Sigmoid colon (tissue), 7 donors: ENCODE results near the gene UBE2E1. TPM values are rescaled to one million over a fixed set of nuclear protein-coding genes. Genes with fewer than 3 reads are reported as not detected.

Experiments
- DNase-seq: peaks from one replicate; pipeline ENCODE4 v3.0.0-alpha.2; 2019
- H3K27ac ChIP-seq, 4 donors: fragments of 200-600 bp; sonication (generic); one replicate each; pipeline ENCODE4 v1.5.1; 2016 to 2019; ENCODE audit warnings: mild to moderate bottlenecking in 1 of 4
- H3K27me3 ChIP-seq, 3 donors: fragments of 200-600 bp; sonication (generic); one replicate each; pipeline ENCODE4 v1.5.1; 2019; ENCODE audit warnings: mild to moderate bottlenecking in 1 of 3
- H3K36me3 ChIP-seq, 4 donors: fragments of 200-600 bp; sonication (generic); one replicate each; pipeline ENCODE4 v1.5.1; 2016 to 2019
- H3K4me1 ChIP-seq, 4 donors: fragments of 200-600 bp; sonication (generic); one replicate each; pipeline ENCODE4 v1.5.1; 2017 to 2019
- H3K4me3 ChIP-seq, 4 donors: fragments of 200-600 bp; sonication (generic); one replicate each; pipeline ENCODE4 v1.5.1; 2017 to 2019; ENCODE audit warnings: mild to moderate bottlenecking in 2 of 4, moderate library complexity in 1 of 4
- H3K9me3 ChIP-seq, 4 donors: fragments of 200-600 bp in 3 of 4; sonication (generic) in 3 of 4; one replicate each; pipeline versions ENCODE4 v1.5.1 to v1.6.1; 2013 to 2019
- EP300 ChIP-seq, 4 donors: sonication (generic); formaldehyde crosslinking; IDR thresholded peaks; one replicate each; pipeline ENCODE4 v1.6.1; 2017; ENCODE audit warnings: antibody characterized with exemption in 4 of 4
- POLR2A ChIP-seq, 2 donors: fragments of 450-650 bp; IDR thresholded peaks; one replicate each; pipeline ENCODE4 v1.6.1; 2016; ENCODE audit warnings: antibody characterized with exemption in 2 of 2, mild to moderate bottlenecking in 2 of 2, moderate library complexity in 2 of 2
- POLR2AphosphoS5 ChIP-seq, 4 donors: sonication (generic); formaldehyde crosslinking; IDR thresholded peaks; one replicate each; pipeline ENCODE4 v1.6.1; 2017; ENCODE audit warnings: antibody characterized with exemption in 4 of 4
- WGBS, 2 donors: extraction: QIAGEN DNeasy Blood & Tissue Kit; methylation state at CpG; one replicate each; pipeline ENCODE4 v1.1.7; 2013; 5-methylcytosine and 5-hydroxymethylcytosine counted together
- intact Hi-C: fragments of 100-400 bp; cut with DNase I; formaldehyde crosslinking; loops from one replicate; pipeline ENCODE4 v1.15.1; 2023
- polyA plus RNA-seq, 3 donors: library from polyadenylated mRNA; stranded (reverse); fragments of 200-250 nt; gene quantifications; one replicate each; pipeline ENCODE4 v1.2.3, GENCODE V29; 2013
- total RNA-seq, 4 donors: library from RNA; depleted of rRNA; stranded (reverse); fragments of >200 nt; gene quantifications; one replicate each; pipeline ENCODE4 v1.1.0, GENCODE V29; 2016
- TF ChIP-seq, protein P1 (sequence below), 4 experiments: fragments of 450-650 bp in 3 of 4; fragments of 200-600 bp in 1 of 4; IDR thresholded peaks; one replicate each; pipeline ENCODE4 v1.5.1; 2016 to 2019; ENCODE audit warnings: antibody characterized with exemption in 4 of 4, mild to moderate bottlenecking in 3 of 4, moderate library complexity in 2 of 4
- donor health status: healthy with polysubstance abuse.
- donor health status: Bipolar disorder and iron deficiency.
- donor health status: healthy.

UBE2E1 gene
- total and polyA plus RNA-seq, 7 donors, result 61.4 to 145 (median 96.4) TPM

DNA sequence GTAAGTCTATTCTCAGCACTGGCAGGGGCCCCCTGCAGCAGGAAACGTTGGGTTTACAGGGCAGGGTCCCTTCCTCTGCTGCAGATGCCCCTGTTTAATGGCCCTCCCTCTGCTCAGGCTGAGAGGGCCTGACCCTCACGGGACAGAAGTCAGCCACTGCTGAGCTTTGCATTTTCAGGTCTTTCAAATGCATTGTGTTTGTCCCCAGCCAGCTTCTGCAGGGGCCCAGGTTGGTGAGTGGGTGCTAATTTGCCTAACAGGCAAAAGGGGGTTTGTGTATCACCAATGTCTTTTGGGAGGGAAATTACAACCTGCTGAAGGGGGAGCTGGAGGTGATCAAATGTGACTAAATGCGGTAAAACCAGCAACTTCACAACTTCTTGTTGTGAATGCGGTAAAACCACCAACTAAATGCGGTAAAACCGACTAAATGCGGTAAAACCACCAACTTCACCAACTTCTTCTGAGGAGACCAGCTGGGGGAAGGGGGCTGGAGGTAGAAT lies 44.8 kb upstream of the UBE2E1 start:
- intact Hi-C loops, result no loop called here
- 58 to 88% methylated on average over 7 of the region's 7 CpGs for WGBS, 2 donors
- peaks cover 0 to 26% (median 5%) of the 10 kb centered on the region in 4 donors for H3K4me1 ChIP-seq
- no peak for TF ChIP-seq POLR2AphosphoS5 (IDR thresholded peaks at IDR 0.05)
- TF ChIP-seq, protein P1, sequence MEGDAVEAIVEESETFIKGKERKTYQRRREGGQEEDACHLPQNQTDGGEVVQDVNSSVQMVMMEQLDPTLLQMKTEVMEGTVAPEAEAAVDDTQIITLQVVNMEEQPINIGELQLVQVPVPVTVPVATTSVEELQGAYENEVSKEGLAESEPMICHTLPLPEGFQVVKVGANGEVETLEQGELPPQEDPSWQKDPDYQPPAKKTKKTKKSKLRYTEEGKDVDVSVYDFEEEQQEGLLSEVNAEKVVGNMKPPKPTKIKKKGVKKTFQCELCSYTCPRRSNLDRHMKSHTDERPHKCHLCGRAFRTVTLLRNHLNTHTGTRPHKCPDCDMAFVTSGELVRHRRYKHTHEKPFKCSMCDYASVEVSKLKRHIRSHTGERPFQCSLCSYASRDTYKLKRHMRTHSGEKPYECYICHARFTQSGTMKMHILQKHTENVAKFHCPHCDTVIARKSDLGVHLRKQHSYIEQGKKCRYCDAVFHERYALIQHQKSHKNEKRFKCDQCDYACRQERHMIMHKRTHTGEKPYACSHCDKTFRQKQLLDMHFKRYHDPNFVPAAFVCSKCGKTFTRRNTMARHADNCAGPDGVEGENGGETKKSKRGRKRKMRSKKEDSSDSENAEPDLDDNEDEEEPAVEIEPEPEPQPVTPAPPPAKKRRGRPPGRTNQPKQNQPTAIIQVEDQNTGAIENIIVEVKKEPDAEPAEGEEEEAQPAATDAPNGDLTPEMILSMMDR (IDR thresholded peaks at IDR 0.05), result no peak
- TF ChIP-seq EP300 (IDR thresholded peaks at IDR 0.05), result no peak
- TF ChIP-seq POLR2A (IDR thresholded peaks at IDR 0.05), result no peak
- H3K9me3 ChIP-seq, result no peaks in the 10 kb centered on the region
- no peak overlapping the region for H3K27ac ChIP-seq
- no peak for DNase-seq
- H3K36me3 ChIP-seq, result no peaks in the 10 kb centered on the region
- no peaks in the 10 kb centered on the region for H3K27me3 ChIP-seq
- no peak overlapping the region for H3K4me3 ChIP-seq

DNA sequence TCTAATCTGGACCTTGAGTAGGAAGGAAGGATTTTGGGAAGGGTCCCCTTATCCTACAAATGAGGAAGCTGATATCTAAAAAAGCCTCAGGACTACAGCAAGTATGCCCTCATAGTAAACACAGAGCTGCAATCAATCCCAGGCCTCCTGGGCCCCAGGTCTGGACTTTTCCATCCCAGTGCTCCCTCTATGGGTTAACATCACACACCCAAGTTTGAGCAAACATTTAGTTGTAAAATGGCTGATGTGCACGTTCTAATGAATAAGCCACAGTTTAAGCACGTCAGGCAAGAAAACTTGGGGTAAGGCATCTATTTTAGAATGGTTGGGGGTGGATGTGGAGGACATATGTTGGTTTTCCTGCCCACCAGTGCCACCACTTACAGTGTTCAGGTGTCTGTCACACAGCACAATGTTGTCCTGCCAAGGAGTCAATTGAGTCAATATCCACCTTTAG lies 44.3 kb upstream of the UBE2E1 start:
- WGBS, 2 donors, result 10 to 44% methylated on average over 2 of the region's 2 CpGs

DNA sequence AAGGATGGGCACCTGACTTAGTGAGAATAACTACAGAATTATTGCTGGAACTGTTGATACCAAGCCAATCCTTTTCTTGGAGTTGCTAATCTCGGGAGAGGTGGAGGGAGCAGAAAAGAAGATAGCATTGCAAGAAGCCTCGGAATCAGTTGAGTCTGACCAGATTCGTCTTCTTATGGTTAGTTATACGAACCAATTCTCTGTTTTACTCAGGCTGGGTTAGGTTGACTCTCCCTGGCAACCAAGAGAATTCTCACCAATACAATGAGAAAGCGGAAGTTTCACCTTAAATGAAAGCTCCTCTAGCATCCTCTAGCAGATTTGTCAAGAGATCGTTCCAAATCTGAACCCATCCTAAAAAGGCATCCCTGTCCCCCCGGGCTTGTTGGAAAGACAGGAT lies 43.5 kb upstream of the UBE2E1 start:
- TF ChIP-seq, protein P1 (IDR thresholded peaks at IDR 0.05), result no peak
- no peak for TF ChIP-seq POLR2A (IDR thresholded peaks at IDR 0.05)
- no peak for TF ChIP-seq EP300 (IDR thresholded peaks at IDR 0.05)
- TF ChIP-seq POLR2AphosphoS5 (IDR thresholded peaks at IDR 0.05), result no peak
- H3K36me3 ChIP-seq, result no peaks in the 10 kb centered on the region
- no peak for DNase-seq
- no peak overlapping the region for H3K4me3 ChIP-seq
- intact Hi-C loops, result no loop called here
- no peaks in the 10 kb centered on the region for H3K27me3 ChIP-seq
- no peaks in the 10 kb centered on the region for H3K9me3 ChIP-seq
- peaks cover 0 to 18% (median 5%) of the 10 kb centered on the region in 4 donors for H3K4me1 ChIP-seq
- WGBS, 2 donors, result 80 to 88% methylated on average over 7 of the region's 7 CpGs
- H3K27ac ChIP-seq, result peak overlapping the region in 2 of 4 donors; percentile 50 to 62

More for the DNA sequence above, 44.3 kb upstream of the UBE2E1 start:
- TF ChIP-seq EP300 (IDR thresholded peaks at IDR 0.05), result no peak
- TF ChIP-seq, protein P1 (IDR thresholded peaks at IDR 0.05), result no peak
- no peak for TF ChIP-seq POLR2AphosphoS5 (IDR thresholded peaks at IDR 0.05)
- TF ChIP-seq POLR2A (IDR thresholded peaks at IDR 0.05), result no peak
- Histone ChIP-seq H3K27me3 (no peaks in the 10 kb centered on the region), H3K4me3 (no peak overlapping the region), H3K4me1 (peaks cover 0 to 20% (median 5%) of the 10 kb centered on the region in 4 donors), H3K36me3 (no peaks in the 10 kb centered on the region), H3K9me3 (no peaks in the 10 kb centered on the region), H3K27ac (no peak overlapping the region)
- intact Hi-C loops, result no loop called here
- DNase-seq, result no peak

DNA sequence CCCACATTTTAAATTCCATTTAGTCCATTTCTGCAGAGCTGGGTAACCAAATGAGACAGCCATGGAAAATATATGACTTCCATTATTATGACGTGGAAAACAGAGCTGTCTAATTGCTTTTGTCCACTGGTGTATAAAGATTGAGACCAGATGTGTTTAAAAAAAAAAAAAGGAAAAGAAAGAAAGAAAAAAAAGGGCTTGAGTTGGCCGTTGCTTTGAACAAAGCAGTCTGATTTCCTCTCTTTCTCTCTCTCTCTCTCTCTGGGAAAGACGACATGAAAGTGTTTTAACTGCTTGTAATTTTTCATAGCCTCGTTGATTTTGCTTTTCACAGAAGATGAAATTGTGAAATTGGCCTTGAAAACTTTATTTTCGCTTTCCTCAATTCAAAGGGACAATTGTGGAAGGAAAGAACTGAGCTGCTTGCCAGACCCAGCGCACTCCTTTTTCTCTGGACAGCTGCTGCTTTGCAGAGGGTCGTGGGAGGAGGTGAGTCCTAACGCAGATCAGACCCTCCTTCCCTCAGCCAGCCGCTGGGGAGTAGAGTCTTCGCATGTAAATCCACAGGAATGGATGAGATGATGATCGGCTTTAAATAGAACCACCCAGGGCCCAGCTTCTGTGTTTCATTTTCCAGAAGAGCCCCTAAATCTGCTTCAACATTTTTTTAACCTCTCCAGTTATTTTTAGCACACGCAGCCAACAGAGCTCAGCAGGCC lies 42.8 kb upstream of the UBE2E1 start:
- Histone ChIP-seq H3K27ac (peak overlapping the region; percentile 33 to 67 (median 56)), H3K4me1 (peaks cover 0 to 18% (median 5%) of the 10 kb centered on the region in 4 donors), H3K9me3 (no peaks in the 10 kb centered on the region), H3K27me3 (no peaks in the 10 kb centered on the region), H3K36me3 (no peaks in the 10 kb centered on the region), H3K4me3 (peak overlapping the region; percentile 14 to 40 (median 30))
- 38 to 67% methylated on average over 12 of the region's 12 CpGs for WGBS, 2 donors
- intact Hi-C loops, result no loop called here
- no peak for DNase-seq
- no peak for TF ChIP-seq EP300 (IDR thresholded peaks at IDR 0.05)
- no peak for TF ChIP-seq POLR2A (IDR thresholded peaks at IDR 0.05)
- peak in 1 of 4 donors; percentile 17 for TF ChIP-seq POLR2AphosphoS5 (IDR thresholded peaks at IDR 0.05)
- TF ChIP-seq, protein P1 (IDR thresholded peaks at IDR 0.05), result no peak
